Measurements from ENCODE around the gene GMPR. TPM values are rescaled to one million over a fixed set of nuclear protein-coding genes. Genes with fewer than 3 reads are reported as not detected.
A peak's percentile ranks its signal among the peaks of the same experiment; 100 is the strongest.

Gene GMPR
- total RNA-seq, 2 experiments from 2014 or later: 3.4 to 4.0 TPM

DNA sequence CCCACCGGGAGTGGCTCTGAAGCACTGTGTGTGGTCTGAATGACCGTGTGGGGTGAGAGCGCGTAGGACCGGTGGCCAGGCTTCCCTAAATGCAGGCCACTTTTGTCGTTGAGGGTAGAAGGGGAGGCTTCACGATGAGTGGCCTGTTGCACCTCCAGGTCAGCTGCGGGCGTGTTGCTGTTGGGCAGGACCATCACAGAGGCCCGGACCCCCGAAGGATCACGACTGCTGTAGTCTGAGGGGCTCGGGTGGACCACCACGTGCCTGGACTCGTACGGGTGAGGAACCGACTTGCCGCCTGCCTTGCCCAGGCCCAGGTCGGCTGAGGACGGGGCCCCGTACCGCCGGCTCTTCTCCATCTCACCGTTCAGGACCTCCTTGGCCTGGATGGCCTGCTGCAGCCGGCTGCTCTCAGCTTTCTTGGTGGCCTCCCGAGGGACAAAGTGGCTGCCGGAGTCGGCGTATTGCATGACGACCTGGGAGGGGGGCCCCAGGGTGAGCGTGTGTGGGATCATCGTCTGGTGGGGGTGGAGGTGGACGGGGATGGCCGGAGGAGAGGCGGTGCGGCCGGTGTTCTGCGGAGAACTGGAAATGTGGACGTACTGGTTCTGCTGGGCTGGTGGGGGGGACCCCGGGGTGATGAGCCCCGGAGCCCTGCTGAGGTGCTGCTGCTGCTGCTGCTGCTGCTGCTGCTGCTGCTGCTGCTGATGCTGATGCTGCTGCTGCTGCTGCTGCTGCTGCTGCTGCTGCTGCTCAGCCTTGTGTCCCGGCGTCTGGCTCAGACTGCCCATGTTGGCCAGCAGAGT, 88.8 kb downstream of the GMPR start:
- no peak for DNase-seq
- Mint-ChIP-seq H3K9me3 (no peaks in the 10 kb centered on the region), H3K4me3 (no peak overlapping the region), H3K4me1 (peaks cover 33% of the 10 kb centered on the region), H3K27me3 (no peaks in the 10 kb centered on the region), H3K27ac (no peak overlapping the region), H3K36me3 (ENCODE audit: low read depth) (peaks cover 40% of the 10 kb centered on the region)
- ChIA-PET POLR2A (no interaction called here), CTCF (no interaction called here)

- POLR2A ChIA-PET: no interaction called here
- DNase-seq: no peak
- H3K27me3 Mint-ChIP-seq: no peaks in the 10 kb centered on the region
- no peaks in the 10 kb centered on the region for H3K9me3 Mint-ChIP-seq
- H3K27ac Mint-ChIP-seq: no peak overlapping the region
- peaks cover 27% of the 10 kb centered on the region for H3K4me1 Mint-ChIP-seq
- H3K36me3 Mint-ChIP-seq (ENCODE audit: low read depth): peaks cover 35% of the 10 kb centered on the region
- CTCF ChIA-PET: interaction anchor here (1.4 kb wide), 1 partner anchor 443 kb away, joined by 3 read pairs; no protein-coding TSS in a partner anchor
- no peak overlapping the region for H3K4me3 Mint-ChIP-seq
These were observed 89.5 kb downstream of the GMPR start for GRCh38 chr6:16327777-16328325.

GRCh38 chr6:16329233-16329632, 90.8 kb downstream of the GMPR start:
- no peak overlapping the region for H3K27ac Mint-ChIP-seq
- no peaks in the 10 kb centered on the region for H3K9me3 Mint-ChIP-seq
- POLR2A ChIA-PET: no interaction called here
- DNase-seq: no peak
- H3K36me3 Mint-ChIP-seq (ENCODE audit: low read depth): peaks cover 33% of the 10 kb centered on the region
- H3K4me3 Mint-ChIP-seq: no peak overlapping the region
- CTCF ChIA-PET: interaction anchor here (1.1 to 1.4 kb wide), 2 partner anchors 9 to 442 kb away, joined by 3 to 4 read pairs; no protein-coding TSS in a partner anchor
- no peaks in the 10 kb centered on the region for H3K27me3 Mint-ChIP-seq
- H3K4me1 Mint-ChIP-seq: peaks cover 15% of the 10 kb centered on the region

DNA sequence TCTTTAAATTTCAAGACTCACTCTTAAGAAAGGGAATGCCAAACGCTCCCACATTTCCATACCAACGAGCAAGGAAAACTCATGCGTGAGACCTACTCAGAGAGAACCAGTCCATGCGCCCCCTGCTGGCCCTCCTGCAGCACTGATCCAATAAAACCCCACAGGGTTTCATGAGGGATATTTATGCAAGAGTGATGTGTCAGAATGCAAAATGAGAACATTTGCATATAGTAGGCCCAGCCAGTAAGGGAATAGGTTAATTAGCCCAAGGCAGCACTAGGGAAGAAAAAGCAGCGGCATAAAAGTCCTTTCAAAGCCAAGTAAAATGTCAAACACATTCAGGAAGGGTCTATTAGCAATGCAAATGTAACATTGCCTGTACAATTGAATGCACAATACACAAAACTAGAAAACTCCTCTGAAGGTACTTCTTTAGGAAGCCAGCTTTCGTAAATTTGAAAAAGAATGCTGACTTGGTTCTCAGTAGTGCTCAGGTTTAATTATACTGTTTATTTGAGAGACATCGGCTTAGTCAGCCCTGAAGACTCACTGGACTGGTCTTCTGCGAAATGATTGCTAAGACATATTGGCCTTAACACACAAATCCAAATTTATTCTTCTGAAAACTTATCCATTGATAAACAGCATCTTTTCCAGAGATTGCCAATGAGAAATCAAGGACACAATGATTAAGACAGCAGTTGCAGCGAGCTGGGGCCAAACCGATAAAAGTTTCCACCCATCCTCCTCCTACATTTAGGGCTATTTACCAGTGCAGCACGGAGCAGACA, 93.2 kb downstream of the GMPR start:
- H3K27ac Mint-ChIP-seq: no peak overlapping the region
- ChIA-PET POLR2A (interaction anchor here (0.8 to 1.6 kb wide), 7 partner anchors 9 to 430 kb away, joined by 3 to 9 read pairs (median 3); partner anchors contain the start of gene ATXN1), CTCF (interaction anchor here (0.6 to 6.5 kb wide), 36 partner anchors 9 to 757 kb away, joined by 3 to 63 read pairs (median 5); partner anchors contain the start of gene ATXN1)
- peaks cover 3% of the 10 kb centered on the region for H3K4me1 Mint-ChIP-seq
- no peaks in the 10 kb centered on the region for H3K9me3 Mint-ChIP-seq
- H3K4me3 Mint-ChIP-seq: no peak overlapping the region
- no peaks in the 10 kb centered on the region for H3K27me3 Mint-ChIP-seq
- DNase-seq: peak; percentile 68
- peaks cover 18% of the 10 kb centered on the region for H3K36me3 Mint-ChIP-seq (ENCODE audit: low read depth)

GRCh38 chr6:16332175-16332542, 93.8 kb downstream of the GMPR start:
- ChIA-PET CTCF (interaction anchor here (0.6 to 6.5 kb wide), 35 partner anchors 10 to 756 kb away, joined by 3 to 63 read pairs (median 5); partner anchors contain the start of gene ATXN1), POLR2A (interaction anchor here (0.8 to 1.6 kb wide), 6 partner anchors 12 to 429 kb away, joined by 3 to 9 read pairs (median 4); partner anchors contain the start of gene ATXN1)
- no peak overlapping the region for H3K4me3 Mint-ChIP-seq
- H3K36me3 Mint-ChIP-seq (ENCODE audit: low read depth): peaks cover 14% of the 10 kb centered on the region
- H3K9me3 Mint-ChIP-seq: no peaks in the 10 kb centered on the region
- DNase-seq: peak; percentile 83
- no peaks in the 10 kb centered on the region for H3K27me3 Mint-ChIP-seq
- peaks cover 3% of the 10 kb centered on the region for H3K4me1 Mint-ChIP-seq
- no peak overlapping the region for H3K27ac Mint-ChIP-seq

- Mint-ChIP-seq H3K27me3 (no peaks in the 10 kb centered on the region), H3K4me3 (no peak overlapping the region), H3K4me1 (peaks cover 3% of the 10 kb centered on the region), H3K9me3 (no peaks in the 10 kb centered on the region), H3K27ac (no peak overlapping the region), H3K36me3 (ENCODE audit: low read depth) (peaks cover 3% of the 10 kb centered on the region)
- ChIA-PET CTCF (interaction anchor here (0.7 to 6.5 kb wide), 17 partner anchors 10 to 633 kb away, joined by 3 to 63 read pairs (median 10); partner anchors contain the start of gene ATXN1), POLR2A (no interaction called here)
- no peak for DNase-seq
These were observed 95.2 kb downstream of the GMPR start for GRCh38 chr6:16333580-16333979.

DNA sequence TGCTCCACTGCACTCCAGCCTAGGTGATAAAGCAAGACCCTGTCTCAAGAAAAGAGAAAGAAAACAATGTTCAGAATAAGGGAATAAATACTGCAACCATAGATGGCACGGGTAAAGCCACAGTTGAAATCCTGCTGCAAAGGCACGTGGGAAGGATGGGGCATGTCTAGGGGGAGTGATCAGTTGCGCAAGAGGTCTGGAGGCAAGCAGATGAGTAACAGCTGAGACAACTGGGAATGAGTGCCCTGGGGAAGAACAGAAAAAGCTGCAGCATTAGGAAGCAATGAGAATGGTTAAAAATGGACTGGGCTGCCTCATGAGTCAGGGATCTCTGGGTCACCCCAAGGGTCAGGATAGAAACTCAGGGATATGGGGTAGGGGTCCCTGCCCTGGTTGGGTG, 96.3 kb downstream of the GMPR start:
- peaks cover 3% of the 10 kb centered on the region for H3K4me1 Mint-ChIP-seq
- H3K9me3 Mint-ChIP-seq: no peaks in the 10 kb centered on the region
- H3K4me3 Mint-ChIP-seq: no peak overlapping the region
- no peak for DNase-seq
- no peaks in the 10 kb centered on the region for H3K27me3 Mint-ChIP-seq
- no peak overlapping the region for H3K27ac Mint-ChIP-seq
- peaks cover 3% of the 10 kb centered on the region for H3K36me3 Mint-ChIP-seq (ENCODE audit: low read depth)
- CTCF ChIA-PET: interaction anchor here (0.6 to 6.5 kb wide), 7 partner anchors 16 to 436 kb away, joined by 3 to 63 read pairs (median 3); no protein-coding TSS in a partner anchor
- POLR2A ChIA-PET: interaction anchor here (0.9 kb wide), 1 partner anchor 427 kb away, joined by 3 read pairs; the partner anchor contains the start of gene ATXN1

GRCh38 chr6:16335176-16335575, 96.8 kb downstream of the GMPR start:
- no peak for DNase-seq
- peaks cover 3% of the 10 kb centered on the region for H3K4me1 Mint-ChIP-seq
- no peaks in the 10 kb centered on the region for H3K9me3 Mint-ChIP-seq
- POLR2A ChIA-PET: no interaction called here
- CTCF ChIA-PET: interaction anchor here (0.8 to 6.5 kb wide), 2 partner anchors 16 to 428 kb away, joined by 3 to 63 read pairs; no protein-coding TSS in a partner anchor
- no peak overlapping the region for H3K4me3 Mint-ChIP-seq
- H3K27me3 Mint-ChIP-seq: no peaks in the 10 kb centered on the region
- peaks cover 3% of the 10 kb centered on the region for H3K36me3 Mint-ChIP-seq (ENCODE audit: low read depth)
- H3K27ac Mint-ChIP-seq: no peak overlapping the region

GRCh38 chr6:16336056-16336818, 97.8 kb downstream of the GMPR start:
- POLR2A ChIA-PET: no interaction called here
- H3K27ac Mint-ChIP-seq: no peak overlapping the region

GRCh38 chr6:16336911-16337294, 98.5 kb downstream of the GMPR start:
- Mint-ChIP-seq H3K4me1 (peaks cover 3% of the 10 kb centered on the region), H3K36me3 (ENCODE audit: low read depth) (peaks cover 3% of the 10 kb centered on the region), H3K27ac (no peak overlapping the region), H3K9me3 (no peaks in the 10 kb centered on the region), H3K4me3 (no peak overlapping the region), H3K27me3 (no peaks in the 10 kb centered on the region)
- POLR2A ChIA-PET: no interaction called here
- no peak for DNase-seq
- CTCF ChIA-PET: interaction anchor here (1.1 to 6.5 kb wide), 2 partner anchors 18 to 427 kb away, joined by 3 to 63 read pairs; no protein-coding TSS in a partner anchor

More at GRCh38 chr6:16336056-16336818, 97.8 kb downstream of the GMPR start:
- no peaks in the 10 kb centered on the region for H3K27me3 Mint-ChIP-seq
- H3K9me3 Mint-ChIP-seq: no peaks in the 10 kb centered on the region
- CTCF ChIA-PET: interaction anchor here (1.1 to 6.5 kb wide), 2 partner anchors 18 to 427 kb away, joined by 3 to 63 read pairs; no protein-coding TSS in a partner anchor
- H3K36me3 Mint-ChIP-seq (ENCODE audit: low read depth): peaks cover 3% of the 10 kb centered on the region
- no peak overlapping the region for H3K4me3 Mint-ChIP-seq
- DNase-seq: no peak
- H3K4me1 Mint-ChIP-seq: peaks cover 3% of the 10 kb centered on the region

- Mint-ChIP-seq H3K27ac (no peak overlapping the region), H3K36me3 (ENCODE audit: low read depth) (peaks cover 3% of the 10 kb centered on the region)
These were observed 99.0 kb downstream of the GMPR start for GRCh38 chr6:16337295-16337975.

More at GRCh38 chr6:16337295-16337975, 99.0 kb downstream of the GMPR start:
- ChIA-PET CTCF (interaction anchor here (1.1 kb wide), 1 partner anchor 426 kb away, joined by 3 read pairs; no protein-coding TSS in a partner anchor), POLR2A (no interaction called here)
- DNase-seq: no peak
- Mint-ChIP-seq H3K4me3 (no peak overlapping the region), H3K27me3 (no peaks in the 10 kb centered on the region), H3K4me1 (peaks cover 3% of the 10 kb centered on the region), H3K9me3 (no peaks in the 10 kb centered on the region)
